ENCODE measurements around the gene WDR83. TPM values are rescaled to one million over a fixed set of nuclear protein-coding genes. Genes with fewer than 3 reads are reported as not detected.

WDR83 gene
- total and polyA plus RNA-seq, 10 of the 15 experiments (the other 5 are each of a cell fraction or from before 2014, with no cell fraction given) = 0.58 to 17.7 (median 10.8) TPM

DNA sequence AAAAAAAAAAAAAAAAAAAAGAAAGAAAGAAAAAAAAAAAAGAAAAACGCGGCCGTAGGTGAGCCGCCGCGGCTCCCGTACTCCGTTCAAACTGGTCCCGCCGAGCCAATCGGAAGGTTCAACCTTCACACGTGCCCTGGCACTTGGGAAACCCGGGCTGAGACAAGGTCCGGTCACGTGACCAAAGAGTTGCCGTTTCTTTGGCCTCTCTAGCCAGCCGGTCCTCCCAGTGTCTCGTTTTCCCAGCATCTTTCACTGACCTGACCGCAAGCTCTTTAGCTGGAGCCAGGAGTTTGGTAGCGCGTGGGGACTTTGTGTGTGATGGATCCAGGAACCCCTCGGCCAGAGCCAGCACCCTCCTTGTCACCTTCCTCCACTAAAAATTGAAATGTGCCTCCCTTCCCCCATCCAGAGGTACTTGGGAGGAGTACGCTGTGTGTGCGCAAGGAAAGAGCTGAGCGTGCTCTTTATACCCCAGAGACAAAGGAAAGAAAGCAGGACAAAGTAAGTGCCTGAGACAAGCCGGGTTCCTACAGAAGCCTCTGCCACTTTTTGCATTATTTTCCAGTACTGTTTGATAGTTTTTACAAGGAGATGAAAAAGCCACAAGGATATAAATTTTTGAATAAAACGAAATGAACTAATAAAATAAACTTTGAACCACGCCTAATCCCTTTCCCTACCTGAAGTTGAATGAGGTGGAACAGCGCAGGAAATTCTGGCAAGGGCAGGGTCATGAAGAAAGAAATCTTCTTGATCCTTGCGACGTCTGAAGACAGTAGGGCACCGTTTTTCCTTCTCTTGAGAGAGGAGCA is 56.2 kb downstream of the WDR83 start (continued):
- TF ChIP-seq, protein P1, sequence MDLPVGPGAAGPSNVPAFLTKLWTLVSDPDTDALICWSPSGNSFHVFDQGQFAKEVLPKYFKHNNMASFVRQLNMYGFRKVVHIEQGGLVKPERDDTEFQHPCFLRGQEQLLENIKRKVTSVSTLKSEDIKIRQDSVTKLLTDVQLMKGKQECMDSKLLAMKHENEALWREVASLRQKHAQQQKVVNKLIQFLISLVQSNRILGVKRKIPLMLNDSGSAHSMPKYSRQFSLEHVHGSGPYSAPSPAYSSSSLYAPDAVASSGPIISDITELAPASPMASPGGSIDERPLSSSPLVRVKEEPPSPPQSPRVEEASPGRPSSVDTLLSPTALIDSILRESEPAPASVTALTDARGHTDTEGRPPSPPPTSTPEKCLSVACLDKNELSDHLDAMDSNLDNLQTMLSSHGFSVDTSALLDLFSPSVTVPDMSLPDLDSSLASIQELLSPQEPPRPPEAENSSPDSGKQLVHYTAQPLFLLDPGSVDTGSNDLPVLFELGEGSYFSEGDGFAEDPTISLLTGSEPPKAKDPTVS (IDR thresholded peaks at IDR 0.05; ENCODE audit: low read depth, low read length) = no peak; the same call in 1 of the 2 replicates
- TF ChIP-seq, protein P2, sequence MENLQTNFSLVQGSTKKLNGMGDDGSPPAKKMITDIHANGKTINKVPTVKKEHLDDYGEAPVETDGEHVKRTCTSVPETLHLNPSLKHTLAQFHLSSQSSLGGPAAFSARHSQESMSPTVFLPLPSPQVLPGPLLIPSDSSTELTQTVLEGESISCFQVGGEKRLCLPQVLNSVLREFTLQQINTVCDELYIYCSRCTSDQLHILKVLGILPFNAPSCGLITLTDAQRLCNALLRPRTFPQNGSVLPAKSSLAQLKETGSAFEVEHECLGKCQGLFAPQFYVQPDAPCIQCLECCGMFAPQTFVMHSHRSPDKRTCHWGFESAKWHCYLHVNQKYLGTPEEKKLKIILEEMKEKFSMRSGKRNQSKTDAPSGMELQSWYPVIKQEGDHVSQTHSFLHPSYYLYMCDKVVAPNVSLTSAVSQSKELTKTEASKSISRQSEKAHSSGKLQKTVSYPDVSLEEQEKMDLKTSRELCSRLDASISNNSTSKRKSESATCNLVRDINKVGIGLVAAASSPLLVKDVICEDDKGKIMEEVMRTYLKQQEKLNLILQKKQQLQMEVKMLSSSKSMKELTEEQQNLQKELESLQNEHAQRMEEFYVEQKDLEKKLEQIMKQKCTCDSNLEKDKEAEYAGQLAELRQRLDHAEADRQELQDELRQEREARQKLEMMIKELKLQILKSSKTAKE (IDR thresholded peaks at IDR 0.05; ENCODE audit: low read depth, poor library complexity, severe bottlenecking) = no peak
- TF ChIP-seq STAT3 (IDR thresholded peaks at IDR 0.05; ENCODE audit: low read depth, low read length) (no peak), RUNX3 (IDR thresholded peaks at IDR 0.05; ENCODE audit: low read length) (peak; percentile 96), ZNF622 (IDR thresholded peaks at IDR 0.05) (no peak), IKZF2 (IDR thresholded peaks at IDR 0.05) (peak; percentile 64 to 67), TAF1 (IDR thresholded peaks at IDR 0.05; ENCODE audit: borderline replicate concordance, low read depth, low read length) (peak; percentile 38; the same call in 1 of the 2 replicates), NR2C2 (IDR thresholded peaks at IDR 0.05; ENCODE audit: borderline replicate concordance, control insufficient read depth, insufficient read length, low read depth) (no peak), TCF12 (IDR thresholded peaks at IDR 0.05; ENCODE audit: low read depth, low read length) (no peak), ATF7 (IDR thresholded peaks at IDR 0.05; ENCODE audit: low read depth) (peak; percentile 70; the same call in 1 of the 2 replicates), CREB1 (IDR thresholded peaks at IDR 0.05; ENCODE audit: low read depth) (peak; percentile 75), NR2C1 (IDR thresholded peaks at IDR 0.05) (peak; percentile 64), IRF4 (IDR thresholded peaks at IDR 0.05; ENCODE audit: low read depth, low read length) (peak; percentile 60; the same call in 1 of the 2 replicates), SREBF1 (IDR thresholded peaks at IDR 0.05; ENCODE audit: low read length) (no peak; the same call in 1 of the 2 replicates), SP1 (IDR thresholded peaks at IDR 0.05; ENCODE audit: low read depth, low read length) (peak; percentile 66), NFIC (IDR thresholded peaks at IDR 0.05; ENCODE audit: low read depth, low read length) (0 out of 2 replicates have a peak, but pooled peaks have one; percentile 43), MEF2B (IDR thresholded peaks at IDR 0.05; ENCODE audit: partially characterized antibody, poor library complexity, severe bottlenecking) (peak; percentile 77)
- TF ChIP-seq, protein P3, sequence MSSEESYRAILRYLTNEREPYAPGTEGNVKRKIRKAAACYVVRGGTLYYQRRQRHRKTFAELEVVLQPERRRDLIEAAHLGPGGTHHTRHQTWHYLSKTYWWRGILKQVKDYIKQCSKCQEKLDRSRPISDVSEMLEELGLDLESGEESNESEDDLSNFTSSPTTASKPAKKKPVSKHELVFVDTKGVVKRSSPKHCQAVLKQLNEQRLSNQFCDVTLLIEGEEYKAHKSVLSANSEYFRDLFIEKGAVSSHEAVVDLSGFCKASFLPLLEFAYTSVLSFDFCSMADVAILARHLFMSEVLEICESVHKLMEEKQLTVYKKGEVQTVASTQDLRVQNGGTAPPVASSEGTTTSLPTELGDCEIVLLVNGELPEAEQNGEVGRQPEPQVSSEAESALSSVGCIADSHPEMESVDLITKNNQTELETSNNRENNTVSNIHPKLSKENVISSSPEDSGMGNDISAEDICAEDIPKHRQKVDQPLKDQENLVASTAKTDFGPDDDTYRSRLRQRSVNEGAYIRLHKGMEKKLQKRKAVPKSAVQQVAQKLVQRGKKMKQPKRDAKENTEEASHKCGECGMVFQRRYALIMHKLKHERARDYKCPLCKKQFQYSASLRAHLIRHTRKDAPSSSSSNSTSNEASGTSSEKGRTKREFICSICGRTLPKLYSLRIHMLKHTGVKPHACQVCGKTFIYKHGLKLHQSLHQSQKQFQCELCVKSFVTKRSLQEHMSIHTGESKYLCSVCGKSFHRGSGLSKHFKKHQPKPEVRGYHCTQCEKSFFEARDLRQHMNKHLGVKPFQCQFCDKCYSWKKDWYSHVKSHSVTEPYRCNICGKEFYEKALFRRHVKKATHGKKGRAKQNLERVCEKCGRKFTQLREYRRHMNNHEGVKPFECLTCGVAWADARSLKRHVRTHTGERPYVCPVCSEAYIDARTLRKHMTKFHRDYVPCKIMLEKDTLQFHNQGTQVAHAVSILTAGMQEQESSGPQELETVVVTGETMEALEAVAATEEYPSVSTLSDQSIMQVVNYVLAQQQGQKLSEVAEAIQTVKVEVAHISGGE (CRISPR knock-in tag; IDR thresholded peaks at IDR 0.05) = peak; percentile 71
- TF ChIP-seq, protein P4, sequence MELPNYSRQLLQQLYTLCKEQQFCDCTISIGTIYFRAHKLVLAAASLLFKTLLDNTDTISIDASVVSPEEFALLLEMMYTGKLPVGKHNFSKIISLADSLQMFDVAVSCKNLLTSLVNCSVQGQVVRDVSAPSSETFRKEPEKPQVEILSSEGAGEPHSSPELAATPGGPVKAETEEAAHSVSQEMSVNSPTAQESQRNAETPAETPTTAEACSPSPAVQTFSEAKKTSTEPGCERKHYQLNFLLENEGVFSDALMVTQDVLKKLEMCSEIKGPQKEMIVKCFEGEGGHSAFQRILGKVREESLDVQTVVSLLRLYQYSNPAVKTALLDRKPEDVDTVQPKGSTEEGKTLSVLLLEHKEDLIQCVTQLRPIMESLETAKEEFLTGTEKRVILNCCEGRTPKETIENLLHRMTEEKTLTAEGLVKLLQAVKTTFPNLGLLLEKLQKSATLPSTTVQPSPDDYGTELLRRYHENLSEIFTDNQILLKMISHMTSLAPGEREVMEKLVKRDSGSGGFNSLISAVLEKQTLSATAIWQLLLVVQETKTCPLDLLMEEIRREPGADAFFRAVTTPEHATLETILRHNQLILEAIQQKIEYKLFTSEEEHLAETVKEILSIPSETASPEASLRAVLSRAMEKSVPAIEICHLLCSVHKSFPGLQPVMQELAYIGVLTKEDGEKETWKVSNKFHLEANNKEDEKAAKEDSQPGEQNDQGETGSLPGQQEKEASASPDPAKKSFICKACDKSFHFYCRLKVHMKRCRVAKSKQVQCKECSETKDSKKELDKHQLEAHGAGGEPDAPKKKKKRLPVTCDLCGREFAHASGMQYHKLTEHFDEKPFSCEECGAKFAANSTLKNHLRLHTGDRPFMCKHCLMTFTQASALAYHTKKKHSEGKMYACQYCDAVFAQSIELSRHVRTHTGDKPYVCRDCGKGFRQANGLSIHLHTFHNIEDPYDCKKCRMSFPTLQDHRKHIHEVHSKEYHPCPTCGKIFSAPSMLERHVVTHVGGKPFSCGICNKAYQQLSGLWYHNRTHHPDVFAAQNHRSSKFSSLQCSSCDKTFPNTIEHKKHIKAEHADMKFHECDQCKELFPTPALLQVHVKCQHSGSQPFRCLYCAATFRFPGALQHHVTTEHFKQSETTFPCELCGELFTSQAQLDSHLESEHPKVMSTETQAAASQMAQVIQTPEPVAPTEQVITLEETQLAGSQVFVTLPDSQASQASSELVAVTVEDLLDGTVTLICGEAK (IDR thresholded peaks at IDR 0.05; ENCODE audit: borderline replicate concordance) = peak; percentile 84; the same call in 1 of the 2 replicates
